Endothelial cell of umbilical vein (primary cell): ENCODE data around the gene NADSYN1. TPM values are rescaled to one million over a fixed set of nuclear protein-coding genes. Genes with fewer than 3 reads are reported as not detected.

Experiments
- BruUV-seq: library from RNA; stranded (reverse); fragments of 400-500 nt; replicated peaks from 2 replicates; lab custom pipeline; 2021; lab: Mats Ljungman, UMichigan
- CTCF ChIA-PET: fragments of 300-600, 350-600 bp; sonication (Branson Sonifier 250); formaldehyde crosslinking; loops from one replicate; lab custom pipeline; 2021; ENCODE audit warnings: antibody characterized with exemption, inconsistent platforms; lab: Charles Lee
- POLR2A ChIA-PET: fragments of 300-600, 350-600 bp; sonication (Branson Sonifier 250); formaldehyde crosslinking; loops from one replicate; lab custom pipeline; 2021; ENCODE audit warnings: antibody characterized with exemption, inconsistent platforms; lab: Charles Lee
- DNase-seq: peaks from one replicate; pipeline ENCODE4 v3.0.0-alpha.2; 2011; ENCODE audit warnings: low read depth, low spot score
- FAIRE-seq: peaks from 2 replicates; lab custom pipeline; 2011; peaks lifted over from hg19 to GRCh38; lab: Jason Lieb, UNC
- H2AFZ ChIP-seq: 2 replicates; pipeline ENCODE4 v1.6.0; 2012; ENCODE audit warnings: low read depth, low read length, control low read depth, inconsistent platforms
- H3K27ac ChIP-seq: 2 replicates; pipeline ENCODE4 v1.5.1; 2011; ENCODE audit warnings: low read depth, mild to moderate bottlenecking, control low read depth, low read length, moderate library complexity; ENCODE audit not compliant: insufficient read depth
- H3K27me3 ChIP-seq, 2 experiments: 2 replicates each; pipeline versions ENCODE4 v1.6.0 to v1.6.1; 2011; ENCODE audit warnings: low read length in 2 of 2, mixed read lengths in 1 of 2; ENCODE audit not compliant: control insufficient read depth in 2 of 2, insufficient read depth in 2 of 2
- H3K36me3 ChIP-seq, 2 experiments: 2 replicates in 1 of 2; 3 replicates in 1 of 2; pipeline ENCODE4 v1.5.1; 2011; ENCODE audit warnings: low read length in 2 of 2, mild to moderate bottlenecking in 1 of 2, moderate library complexity in 1 of 2; ENCODE audit not compliant: control insufficient read depth in 2 of 2, insufficient read depth in 2 of 2; ENCODE audit errors: extremely low read depth in 1 of 2
- H3K4me1 ChIP-seq: 3 replicates; pipeline ENCODE4 v1.5.1; 2011; ENCODE audit warnings: mild to moderate bottlenecking, low read length; ENCODE audit not compliant: control insufficient read depth, insufficient read depth; ENCODE audit errors: extremely low read depth
- H3K4me2 ChIP-seq: 2 replicates; pipeline ENCODE4 v1.6.1; 2011; ENCODE audit warnings: low read length, control low read depth, mixed read lengths; ENCODE audit not compliant: insufficient read depth
- H3K4me3 ChIP-seq, 3 experiments: fragments of 200-600 bp in 1 of 3; sonication (generic), shearing (Covaris generic) in 1 of 3; replicated peaks in 1 of 3; 2 replicates each; pipeline ENCODE4 v1.5.1; 2011 to 2016; ENCODE audit warnings: control low read depth in 3 of 3, low read length in 3 of 3, mild to moderate bottlenecking in 2 of 3, inconsistent platforms in 1 of 3, low read depth in 1 of 3, moderate library complexity in 1 of 3; ENCODE audit not compliant: insufficient read depth in 1 of 3
- H3K79me2 ChIP-seq: 2 replicates; pipeline ENCODE4 v1.6.0; 2012; ENCODE audit warnings: low read length, inconsistent platforms; ENCODE audit not compliant: control insufficient read depth, insufficient read depth
- H3K9ac ChIP-seq: replicated peaks from 2 replicates; pipeline ENCODE3; 2011; ENCODE audit warnings: low read length, control low read depth; ENCODE audit not compliant: insufficient read depth; ENCODE audit errors: extremely low read depth
- H3K9me1 ChIP-seq: replicated peaks from 3 replicates; pipeline ENCODE4 v1.6.0; 2011; ENCODE audit warnings: mild to moderate bottlenecking, low read length; ENCODE audit not compliant: control insufficient read depth, insufficient read depth; ENCODE audit errors: extremely low read depth
- H3K9me3 ChIP-seq: replicated peaks from 2 replicates; pipeline ENCODE4 v1.5.1; 2012; ENCODE audit warnings: low read length, inconsistent platforms; ENCODE audit not compliant: control insufficient read depth, insufficient read depth
- H4K20me1 ChIP-seq: replicated peaks from 2 replicates; pipeline ENCODE3; 2011; ENCODE audit warnings: mild to moderate bottlenecking, low read length; ENCODE audit not compliant: control insufficient read depth, insufficient read depth; ENCODE audit errors: extremely low read depth
- EZH2 ChIP-seq: IDR thresholded peaks from 2 replicates; pipeline ENCODE4 v1.6.1; 2012; ENCODE audit warnings: borderline replicate concordance, low read depth, mild to moderate bottlenecking, moderate library complexity, low read length, inconsistent platforms; ENCODE audit not compliant: severe bottlenecking
- FOS ChIP-seq: IDR thresholded peaks from 2 replicates; pipeline ENCODE4 v1.6.1; 2011; ENCODE audit warnings: mild to moderate bottlenecking, low read length, moderate library complexity, borderline replicate concordance; ENCODE audit not compliant: insufficient read depth
- GATA2 ChIP-seq: IDR thresholded peaks from 2 replicates; pipeline ENCODE4 v1.7.0; 2011; ENCODE audit warnings: low read depth, mild to moderate bottlenecking, moderate library complexity, mixed read lengths, low read length; ENCODE audit not compliant: insufficient read length, insufficient read depth
- JUN ChIP-seq: IDR thresholded peaks from 2 replicates; pipeline ENCODE4 v1.6.1; 2011; ENCODE audit warnings: borderline replicate concordance, low read depth; ENCODE audit not compliant: insufficient read length, insufficient read depth
- MYC ChIP-seq: IDR thresholded peaks from one replicate; pipeline ENCODE4 v1.6.1; 2011; ENCODE audit warnings: mild to moderate bottlenecking, low read depth, low read length
- POLR2A ChIP-seq: IDR thresholded peaks from 2 replicates; pipeline ENCODE4 v1.6.1; 2012; ENCODE audit warnings: low read depth, mild to moderate bottlenecking, control low read depth, low read length
- POLR2AphosphoS5 ChIP-seq: IDR thresholded peaks from 2 replicates; pipeline ENCODE4 v1.6.1; 2012; ENCODE audit warnings: low read depth, mild to moderate bottlenecking, control low read depth, low read length, moderate library complexity; ENCODE audit not compliant: insufficient read depth
- dilution Hi-C: fragments of 300-500 bp; cut with MboI; formaldehyde crosslinking; loops from one replicate; pipeline ENCODE4 v1.15.0; 2019; ENCODE audit warnings: low sequenced_read_pairs; ENCODE audit not compliant: extremely low pct_ligation_motif_present
- intact Hi-C: fragments of 100-400 bp; cut with micrococcal nuclease; formaldehyde crosslinking; loops from one replicate; pipeline ENCODE4 v1.10.0; 2022
- polyA plus RNA-seq, 4 experiments: library from polyadenylated mRNA; depleted of rRNA in 3 of 4; stranded (reverse) in 3 of 4; unstranded in 1 of 4; fragments of >200 nt; gene quantifications; 2 replicates each; pipeline versions ENCODE4 v1.2.1 to v1.2.3, GENCODE V29; 2011 to 2012; ENCODE audit warnings: missing spikeins in 1 of 4
- total RNA-seq: library from RNA; stranded (reverse); gene quantifications from 2 replicates; pipeline ENCODE4 v1.2.3, GENCODE V29; 2021
- TF ChIP-seq, protein P1 (sequence below), 2 donors: IDR thresholded peaks; 1 replicate in 1 of 2; 2 replicates in 1 of 2; pipeline ENCODE4 v1.5.1; 2011; ENCODE audit warnings: low read length in 2 of 2, mild to moderate bottlenecking in 2 of 2, moderate library complexity in 2 of 2, control low read depth in 1 of 2, inconsistent platforms in 1 of 2, low read depth in 1 of 2; ENCODE audit not compliant: insufficient read depth in 1 of 2; ENCODE audit errors: extremely low read depth in 1 of 2
- TF ChIP-seq, protein P2 (sequence below): IDR thresholded peaks from 2 replicates; pipeline ENCODE4 v1.6.1; 2011; ENCODE audit not compliant: insufficient read depth, insufficient read length

NADSYN1 gene
- total and polyA plus RNA-seq, 2 donors (not counting 3 experiments of a cell fraction or from before 2014, with no cell fraction given): 77.5 to 99.2 TPM

DNA sequence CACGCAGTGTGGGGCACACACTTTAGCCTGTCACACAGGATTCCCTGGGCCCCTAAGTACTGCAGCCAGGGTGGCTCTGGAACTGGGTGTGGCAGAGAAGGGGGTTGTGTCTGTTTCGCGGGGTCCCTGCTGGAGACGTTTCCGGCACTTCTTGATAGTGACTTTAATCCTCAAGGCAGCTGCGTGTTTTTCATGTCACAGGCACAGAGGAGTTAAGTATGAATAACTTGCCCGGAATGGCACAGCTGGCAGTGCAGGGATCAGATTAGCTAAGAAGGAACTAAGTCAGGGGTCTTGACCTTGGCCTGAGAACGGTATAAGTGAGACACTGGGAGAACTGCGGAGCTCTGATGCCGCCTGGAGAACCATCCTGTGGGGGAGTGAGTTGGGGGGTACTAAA lies 66.5 kb downstream of the NADSYN1 start:
- POLR2A ChIA-PET: no interaction called here
- H2AFZ ChIP-seq: no peak overlapping the region
- H3K4me1 ChIP-seq: no peaks in the 10 kb centered on the region
- TF ChIP-seq EZH2 (no peak), POLR2AphosphoS5 (no peak), FOS (no peak), MYC (no peak), POLR2A (no peak), JUN (no peak), GATA2 (no peak)
- TF ChIP-seq, protein P1, sequence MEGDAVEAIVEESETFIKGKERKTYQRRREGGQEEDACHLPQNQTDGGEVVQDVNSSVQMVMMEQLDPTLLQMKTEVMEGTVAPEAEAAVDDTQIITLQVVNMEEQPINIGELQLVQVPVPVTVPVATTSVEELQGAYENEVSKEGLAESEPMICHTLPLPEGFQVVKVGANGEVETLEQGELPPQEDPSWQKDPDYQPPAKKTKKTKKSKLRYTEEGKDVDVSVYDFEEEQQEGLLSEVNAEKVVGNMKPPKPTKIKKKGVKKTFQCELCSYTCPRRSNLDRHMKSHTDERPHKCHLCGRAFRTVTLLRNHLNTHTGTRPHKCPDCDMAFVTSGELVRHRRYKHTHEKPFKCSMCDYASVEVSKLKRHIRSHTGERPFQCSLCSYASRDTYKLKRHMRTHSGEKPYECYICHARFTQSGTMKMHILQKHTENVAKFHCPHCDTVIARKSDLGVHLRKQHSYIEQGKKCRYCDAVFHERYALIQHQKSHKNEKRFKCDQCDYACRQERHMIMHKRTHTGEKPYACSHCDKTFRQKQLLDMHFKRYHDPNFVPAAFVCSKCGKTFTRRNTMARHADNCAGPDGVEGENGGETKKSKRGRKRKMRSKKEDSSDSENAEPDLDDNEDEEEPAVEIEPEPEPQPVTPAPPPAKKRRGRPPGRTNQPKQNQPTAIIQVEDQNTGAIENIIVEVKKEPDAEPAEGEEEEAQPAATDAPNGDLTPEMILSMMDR (IDR thresholded peaks at IDR 0.05; ENCODE audit: extremely low read depth in 1 of 2, insufficient read depth in 1 of 2, low read depth in 1 of 2, low read length in 2 of 2): no peak
- TF ChIP-seq, protein P2, sequence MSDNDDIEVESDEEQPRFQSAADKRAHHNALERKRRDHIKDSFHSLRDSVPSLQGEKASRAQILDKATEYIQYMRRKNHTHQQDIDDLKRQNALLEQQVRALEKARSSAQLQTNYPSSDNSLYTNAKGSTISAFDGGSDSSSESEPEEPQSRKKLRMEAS: no peak
- no peaks in the 10 kb centered on the region for H3K9me1 ChIP-seq
- intact Hi-C loops (no loop called here), dilution Hi-C loops (no loop called here)
- H3K4me3 ChIP-seq: no peak overlapping the region
- no peak overlapping the region for H3K4me2 ChIP-seq
- no TSS peak for BruUV-seq
- H3K79me2 ChIP-seq: no peaks in the 10 kb centered on the region
- CTCF ChIA-PET: interaction anchor here (1.1 kb wide), 1 partner anchor 44 kb away, joined by 4 read pairs; no protein-coding TSS in a partner anchor
- no peak for FAIRE-seq
- no peak overlapping the region for H3K27ac ChIP-seq
- H3K36me3 ChIP-seq: no peaks in the 10 kb centered on the region
- no peaks in the 10 kb centered on the region for H3K9me3 ChIP-seq
- no peak for DNase-seq
- H3K27me3 ChIP-seq: no peaks in the 10 kb centered on the region
- H4K20me1 ChIP-seq: no peaks in the 10 kb centered on the region
- no peak overlapping the region for H3K9ac ChIP-seq
